ENCODE data around the gene CCR7.
"Not testable (repeated sequence)": the region's sequence is repeated elsewhere in the genome, so short reads cannot be mapped to it uniquely, and the experiment has no call there.

The CCR7 gene

DNA sequence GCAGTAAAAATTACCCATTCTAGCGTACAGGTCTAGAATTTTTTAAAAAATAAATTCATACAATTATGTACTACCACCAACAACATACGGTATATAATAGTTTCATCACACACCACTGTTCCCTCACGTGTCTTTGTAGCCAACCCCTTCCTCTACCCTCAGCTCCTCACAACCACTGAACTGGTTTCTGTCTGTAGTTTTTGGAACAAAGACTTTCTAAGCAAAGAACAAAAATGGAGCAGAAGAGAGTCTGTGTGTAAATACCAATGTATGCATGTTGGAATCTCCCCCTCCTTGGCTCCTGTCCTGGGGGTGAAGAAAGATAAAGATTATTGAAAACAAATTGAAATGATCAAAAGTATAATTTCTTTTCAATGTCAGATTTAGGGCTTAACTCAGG, 31.9 kb upstream of the CCR7 start:
- DNase-seq (ENCODE audit: low spot score): no peak

DNA sequence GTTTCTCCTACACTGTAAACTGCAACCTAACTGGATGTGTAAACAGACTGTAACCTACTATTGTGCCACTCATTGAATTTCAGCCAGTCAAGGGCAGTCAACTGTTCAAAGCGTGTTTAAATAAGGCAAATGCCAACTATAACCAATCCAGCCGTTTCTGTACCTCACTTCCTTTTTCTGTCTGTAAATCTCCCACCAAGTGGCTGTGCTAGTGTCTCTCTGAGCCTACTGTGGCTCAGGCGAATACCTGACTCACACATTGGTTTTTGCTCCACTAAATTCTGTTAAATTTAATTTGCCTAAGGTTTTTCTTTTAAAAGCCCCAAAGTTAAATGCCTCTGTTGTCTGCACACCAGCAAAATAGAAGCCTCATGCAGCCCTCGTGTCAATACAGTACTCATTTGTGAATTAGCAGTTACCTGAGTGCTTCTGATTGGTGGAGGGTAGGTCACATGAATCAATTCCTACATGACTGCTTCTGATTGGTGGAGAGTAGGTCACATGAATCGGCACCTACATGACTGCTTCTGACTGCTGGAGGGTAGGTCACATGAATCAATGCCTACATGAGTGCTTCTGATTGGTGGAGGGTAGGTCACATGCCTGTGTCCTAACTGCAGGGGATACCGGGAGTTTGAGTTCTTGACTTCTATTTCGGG, 31.1 kb upstream of the CCR7 start:
- no peak for DNase-seq (ENCODE audit: low spot score)

DNA sequence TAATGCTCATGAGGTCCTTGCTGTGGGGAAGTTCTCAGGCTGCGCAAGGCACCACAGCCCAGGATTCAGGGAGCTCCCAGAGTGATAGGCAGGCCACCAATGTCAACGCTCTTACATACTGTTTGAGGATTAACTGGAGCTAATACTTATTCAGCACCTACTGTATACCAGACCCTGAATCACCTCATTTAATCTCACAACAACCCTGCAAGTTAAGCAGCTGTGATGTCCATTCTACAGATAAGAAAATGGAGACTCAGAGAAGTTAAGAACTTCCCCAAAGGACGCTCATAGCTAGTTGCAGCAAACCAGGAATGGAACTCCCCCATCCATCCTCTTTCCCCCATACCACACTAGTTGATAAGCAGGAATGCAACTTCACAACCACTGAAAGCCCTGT, 25.5 kb upstream of the CCR7 start:
- DNase-seq (ENCODE audit: low spot score): no peak

DNA sequence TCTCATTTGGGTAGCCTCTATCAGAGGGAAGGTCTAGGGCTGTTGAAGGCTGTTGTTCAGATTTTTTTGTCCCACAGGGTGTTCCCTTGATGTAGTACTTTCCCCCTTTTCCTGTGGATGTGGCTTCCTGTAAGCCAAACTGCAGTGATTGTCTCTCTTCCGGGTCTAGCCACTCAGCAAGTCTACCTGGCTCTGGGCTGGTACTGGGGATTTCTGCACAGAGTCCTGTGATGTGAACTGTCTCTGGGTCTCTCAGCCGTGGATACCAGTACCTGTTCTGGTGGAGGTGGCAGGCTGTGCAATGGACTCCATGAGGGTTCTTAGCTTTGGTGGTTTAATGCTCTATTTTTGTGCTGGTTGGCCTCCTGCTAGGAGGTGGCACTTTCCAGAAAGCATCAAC, 23.3 kb upstream of the CCR7 start:
- DNase-seq (ENCODE audit: low spot score): no peak

DNA sequence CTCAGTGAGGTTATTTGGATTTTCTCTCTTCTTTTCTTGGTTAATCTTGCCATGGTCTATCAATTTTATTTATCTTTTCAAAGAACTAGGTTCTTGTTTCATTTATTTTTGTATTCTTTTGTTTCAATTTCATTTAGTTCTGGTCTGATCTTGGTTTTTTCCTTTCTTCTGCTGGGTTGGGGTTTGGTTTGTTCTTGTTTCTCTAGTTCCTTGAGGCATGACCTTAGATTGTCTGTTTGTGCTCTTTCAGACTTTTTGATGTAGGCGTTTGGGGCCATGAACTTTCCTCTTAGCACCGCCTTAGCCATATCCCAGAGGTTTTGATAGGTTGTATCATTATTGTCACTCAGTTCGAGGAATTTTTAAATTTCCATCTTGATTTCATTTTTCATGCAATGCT, 21.0 kb upstream of the CCR7 start:
- DNase-seq (ENCODE audit: low spot score): not testable (repeated sequence)

DNA sequence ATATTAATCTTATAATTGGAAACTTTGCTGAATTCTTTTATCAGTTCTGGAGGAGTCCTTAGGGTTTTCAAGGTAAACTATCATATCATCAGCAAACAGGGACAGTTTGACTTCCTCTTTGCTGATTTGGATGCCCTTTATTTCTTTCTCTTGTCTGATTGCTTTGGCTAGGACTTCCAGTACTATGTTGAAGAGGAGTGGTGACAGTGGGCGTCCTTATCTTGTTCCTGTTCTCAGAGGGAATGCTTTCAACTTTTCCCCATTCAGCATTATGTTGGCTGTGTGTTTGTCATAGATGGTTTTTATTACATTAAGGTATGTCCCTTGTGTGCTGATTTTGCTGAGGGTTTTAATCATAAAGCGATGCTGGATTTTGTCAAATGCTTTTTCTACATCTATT, 19.7 kb upstream of the CCR7 start:
- not testable (repeated sequence) for DNase-seq (ENCODE audit: low spot score)

DNA sequence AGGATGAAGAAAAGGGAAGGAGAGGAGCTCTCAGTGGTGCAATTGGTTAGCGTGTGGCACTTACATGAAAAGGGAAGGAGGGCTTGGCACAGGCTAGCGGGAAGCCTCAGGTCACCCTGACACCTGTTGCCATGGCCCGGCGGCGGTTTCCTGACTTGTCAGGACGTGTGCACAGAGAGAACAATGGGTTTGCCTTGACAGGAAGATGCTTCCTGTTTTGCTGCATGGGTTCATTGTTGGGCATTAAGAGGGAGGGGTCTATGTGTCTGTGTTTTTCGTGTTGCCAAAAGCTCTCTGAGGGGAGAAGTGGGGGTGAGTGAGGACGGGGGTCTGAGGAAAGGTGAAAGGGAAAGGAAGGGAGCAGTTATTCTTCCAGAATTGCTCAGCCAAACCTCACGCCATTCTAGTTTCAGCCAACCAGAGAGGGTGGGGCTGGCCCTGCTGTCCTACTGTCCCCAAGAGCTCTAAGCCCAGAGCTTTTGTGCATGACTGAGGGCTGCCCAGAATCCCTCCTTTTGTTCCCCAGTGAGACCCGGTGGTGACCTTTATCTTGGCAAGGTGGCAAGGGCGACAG, 17.1 kb upstream of the CCR7 start:
- no peak for DNase-seq (ENCODE audit: low spot score)

DNA sequence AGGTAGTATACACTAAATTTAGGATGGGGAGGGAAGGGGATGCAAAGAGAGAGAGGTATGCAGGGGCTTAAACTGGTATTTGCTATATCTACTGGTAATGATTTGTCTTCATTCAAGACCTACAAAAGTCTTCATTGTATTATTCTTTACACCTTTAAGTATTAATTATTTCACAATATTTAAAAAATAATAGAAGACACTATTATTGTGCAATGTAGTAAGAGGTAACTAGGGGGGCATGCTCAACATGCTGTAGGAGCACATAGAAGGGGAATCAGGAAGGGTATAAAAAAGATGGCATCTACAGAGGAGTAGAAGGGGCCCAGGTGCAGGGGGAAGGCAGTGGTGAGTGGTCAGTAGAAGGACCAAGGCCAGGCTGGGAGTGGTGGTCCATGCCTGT, 14.9 kb upstream of the CCR7 start:
- no peak for DNase-seq (ENCODE audit: low spot score)

DNA sequence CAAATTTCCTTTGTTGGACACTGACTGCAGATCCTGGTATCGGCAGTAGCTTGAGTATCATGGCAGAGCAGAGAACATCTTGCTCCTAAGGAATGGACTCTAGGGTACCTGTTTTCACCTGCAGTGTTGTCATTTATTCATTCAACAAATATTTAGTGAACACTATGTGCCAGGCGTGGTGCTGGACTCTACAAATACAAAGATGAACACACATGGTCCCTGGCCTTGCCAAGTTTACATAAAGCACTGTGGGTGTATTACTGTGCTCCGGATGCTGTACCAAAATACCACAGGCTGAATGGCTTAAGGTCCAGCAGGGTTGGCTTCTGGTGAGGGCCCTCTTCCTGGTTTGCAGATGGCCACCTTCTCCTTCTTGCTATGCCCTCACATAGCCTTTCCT, 14.2 kb upstream of the CCR7 start:
- DNase-seq (ENCODE audit: low spot score): no peak

DNA sequence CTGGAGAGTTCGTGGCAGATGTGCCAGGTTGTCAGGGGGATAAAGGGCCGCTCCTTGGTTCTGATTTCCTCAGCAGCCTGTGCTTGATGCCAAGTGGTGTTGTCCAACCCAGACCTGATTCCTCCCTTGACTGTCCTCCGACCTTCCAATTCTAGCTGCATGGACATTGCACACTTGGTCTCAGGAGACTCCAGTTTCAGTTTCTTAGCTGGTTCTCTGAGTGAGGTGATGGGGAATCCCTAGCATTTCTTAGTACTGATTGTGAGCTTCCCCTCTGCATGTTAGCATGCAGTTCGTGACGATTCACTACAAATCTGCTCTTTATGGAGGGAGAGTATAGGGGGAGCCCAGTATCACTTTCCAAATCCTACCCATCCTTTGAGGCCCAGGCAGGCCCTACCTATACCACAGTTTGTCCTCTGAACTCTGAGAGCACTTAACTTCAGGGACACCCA, 12.4 kb upstream of the CCR7 start:
- DNase-seq (ENCODE audit: low spot score): no peak

DNA sequence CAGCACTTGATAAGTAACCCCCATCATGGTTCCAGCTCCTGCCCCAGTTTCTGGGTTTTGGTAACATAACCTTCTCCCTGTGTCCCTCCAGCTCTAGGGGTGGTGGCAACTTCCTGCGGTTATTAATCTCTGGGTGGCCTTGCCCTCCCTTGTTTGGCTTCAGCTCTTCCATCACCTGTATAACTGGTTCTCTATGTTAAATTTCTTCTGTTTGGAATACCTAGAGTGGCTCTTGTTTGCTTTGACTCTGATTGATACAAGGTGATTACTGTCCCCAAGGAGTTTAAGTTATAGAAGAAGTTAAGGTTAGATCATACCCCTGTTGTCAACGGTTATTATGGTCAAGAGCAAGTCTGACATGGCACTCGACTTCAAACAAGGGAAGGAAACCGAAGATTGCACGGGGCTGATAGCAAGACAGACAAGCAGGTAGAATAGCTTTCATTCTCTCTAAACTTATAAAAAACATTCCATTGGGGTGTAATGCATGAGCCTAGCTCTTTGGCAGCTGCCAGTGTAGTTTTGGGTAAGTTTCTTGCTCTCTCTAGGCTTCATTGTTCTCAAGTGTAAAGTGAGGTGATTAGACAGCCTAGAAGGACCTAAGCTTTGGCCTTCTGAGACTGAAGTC, 11.0 kb upstream of the CCR7 start:
- no peak for DNase-seq (ENCODE audit: low spot score)

DNA sequence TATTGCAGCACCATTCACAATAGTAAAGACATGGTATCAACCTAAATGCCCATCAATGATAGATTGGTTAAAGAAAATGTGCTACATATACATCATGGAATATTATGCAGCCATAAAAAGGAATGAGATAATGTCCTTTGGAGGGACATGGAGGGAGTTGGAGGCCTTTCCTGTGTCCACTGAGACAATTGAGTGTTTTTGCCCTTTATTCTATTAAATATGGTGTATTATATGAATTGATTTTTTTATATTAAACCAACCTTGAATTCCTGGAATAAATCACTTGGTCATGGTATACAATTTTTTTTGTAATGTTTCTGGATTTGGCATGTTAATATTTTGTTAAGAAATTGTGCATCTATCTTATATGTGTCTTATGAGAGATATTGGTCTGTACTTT, 9.0 kb upstream of the CCR7 start:
- DNase-seq (ENCODE audit: low spot score): no peak

DNA sequence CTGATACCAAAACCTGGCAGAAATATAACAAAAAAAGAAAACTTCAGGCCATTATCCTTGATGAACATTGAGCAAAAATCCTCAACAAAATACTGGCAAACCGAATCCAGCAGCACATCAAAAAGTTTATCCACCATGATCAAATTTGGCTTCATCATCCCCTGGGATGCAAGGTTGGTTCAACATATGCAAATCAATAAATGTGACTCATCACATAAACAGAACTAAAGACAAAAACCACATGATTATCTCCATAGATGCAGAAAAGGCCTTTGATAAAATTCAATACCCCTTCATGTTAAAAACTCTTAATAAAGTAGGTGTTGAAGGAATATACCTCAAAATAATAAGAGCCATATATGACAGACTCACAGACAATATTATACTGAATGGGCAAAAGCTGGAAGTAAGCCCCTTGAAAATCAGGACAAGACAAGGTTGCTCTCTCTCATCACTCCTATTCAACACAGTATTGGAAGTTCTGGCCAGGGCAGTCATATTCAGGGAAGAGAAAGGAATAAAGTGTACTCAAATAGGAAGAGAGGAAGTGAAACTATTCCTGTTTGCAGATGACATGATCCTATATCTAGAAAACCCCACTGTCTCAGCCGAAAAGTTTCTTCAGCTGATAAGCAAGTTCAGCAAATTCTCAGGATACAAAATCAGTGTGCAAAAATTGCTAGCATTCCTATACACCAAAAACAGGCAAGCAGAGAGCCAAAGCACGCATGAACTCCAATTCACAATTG, 7.1 kb upstream of the CCR7 start:
- not testable (repeated sequence) for DNase-seq (ENCODE audit: low spot score)

DNA sequence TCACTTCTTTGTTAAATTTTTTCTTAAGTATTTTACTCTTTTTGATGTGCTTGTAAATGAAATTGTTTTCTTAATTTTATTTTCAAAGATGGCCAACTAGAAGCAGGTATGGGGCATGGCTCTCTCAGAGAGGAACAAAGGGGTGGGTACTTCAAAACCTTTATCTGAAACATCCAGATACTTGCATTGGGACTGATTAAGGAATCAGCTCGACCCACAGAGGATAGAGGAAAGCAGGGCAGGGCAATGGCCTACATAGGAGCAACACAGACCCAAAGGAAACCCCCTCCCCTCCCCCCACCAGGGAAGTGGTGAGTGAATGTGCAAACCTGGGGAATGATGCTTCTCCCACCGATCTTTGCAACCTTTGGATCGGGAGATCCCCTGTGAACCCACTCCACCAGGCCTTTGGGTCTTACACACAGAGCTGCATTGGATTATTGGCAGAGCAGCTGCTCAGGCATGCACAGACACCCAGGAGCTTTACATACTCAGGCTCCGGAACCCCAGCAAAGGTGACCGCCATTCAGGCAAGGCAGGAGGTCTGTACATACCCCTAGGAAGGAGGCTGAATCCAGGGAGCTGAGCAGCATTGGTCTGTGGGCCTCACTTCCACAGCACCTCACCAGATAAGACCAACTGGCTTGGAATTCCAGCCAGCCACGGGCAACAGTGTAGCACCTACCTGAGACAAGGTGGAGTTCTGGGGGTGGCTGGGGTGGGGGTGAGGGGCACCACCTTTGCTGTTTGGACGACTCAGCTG, 3.0 kb upstream of the CCR7 start:
- DNase-seq (ENCODE audit: low spot score): no peak

DNA sequence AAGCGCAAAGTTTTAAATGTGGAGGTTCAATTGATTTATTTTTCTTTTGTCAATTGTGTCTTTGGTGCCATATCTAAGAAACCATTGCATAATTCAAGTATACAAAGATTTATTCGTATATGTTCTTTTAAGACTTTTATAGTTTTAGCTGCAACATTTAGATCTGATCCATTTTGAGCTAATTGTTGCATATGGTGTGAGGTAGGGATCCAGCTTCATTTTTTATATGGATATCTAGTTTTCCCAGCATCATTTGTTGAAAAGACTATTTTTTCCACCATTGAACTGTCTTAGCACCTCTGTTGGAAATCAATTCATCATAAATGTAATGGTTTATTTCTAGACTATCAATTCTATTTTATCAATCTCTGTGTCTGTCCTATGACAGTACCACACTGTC, 2.1 kb upstream of the CCR7 start:
- DNase-seq (ENCODE audit: low spot score): no peak

DNA sequence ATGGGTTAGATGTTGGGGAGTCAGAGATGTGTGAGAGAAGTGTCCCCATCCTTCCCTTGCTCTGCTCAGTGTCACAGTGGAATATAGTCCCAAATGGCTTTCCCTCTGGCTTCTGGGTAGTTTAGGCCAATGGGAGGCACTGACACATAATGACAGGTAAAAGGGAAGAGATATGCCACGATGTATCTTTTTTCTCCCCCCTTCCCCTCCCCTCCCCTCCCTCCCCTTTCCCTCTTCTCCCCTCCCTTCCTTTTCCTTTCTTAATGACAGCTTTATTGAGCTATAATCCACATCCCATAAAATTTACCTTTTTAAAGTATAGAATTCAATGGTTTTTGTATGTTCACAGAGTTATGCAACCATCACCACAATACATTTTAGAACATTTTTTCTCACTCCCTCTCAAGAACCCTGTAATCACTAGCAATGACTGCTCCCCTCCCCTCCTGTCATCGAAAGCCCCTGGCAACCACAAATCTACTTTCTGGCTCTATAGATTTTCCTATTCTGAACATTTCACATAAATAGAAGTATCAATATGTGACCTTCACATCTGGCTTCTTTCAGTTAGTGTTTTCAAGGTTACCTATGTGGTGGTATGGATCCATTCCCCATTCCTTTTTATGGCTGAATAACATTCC, 617 bp upstream of the CCR7 start:
- DNase-seq (ENCODE audit: low spot score): no peak

DNA sequence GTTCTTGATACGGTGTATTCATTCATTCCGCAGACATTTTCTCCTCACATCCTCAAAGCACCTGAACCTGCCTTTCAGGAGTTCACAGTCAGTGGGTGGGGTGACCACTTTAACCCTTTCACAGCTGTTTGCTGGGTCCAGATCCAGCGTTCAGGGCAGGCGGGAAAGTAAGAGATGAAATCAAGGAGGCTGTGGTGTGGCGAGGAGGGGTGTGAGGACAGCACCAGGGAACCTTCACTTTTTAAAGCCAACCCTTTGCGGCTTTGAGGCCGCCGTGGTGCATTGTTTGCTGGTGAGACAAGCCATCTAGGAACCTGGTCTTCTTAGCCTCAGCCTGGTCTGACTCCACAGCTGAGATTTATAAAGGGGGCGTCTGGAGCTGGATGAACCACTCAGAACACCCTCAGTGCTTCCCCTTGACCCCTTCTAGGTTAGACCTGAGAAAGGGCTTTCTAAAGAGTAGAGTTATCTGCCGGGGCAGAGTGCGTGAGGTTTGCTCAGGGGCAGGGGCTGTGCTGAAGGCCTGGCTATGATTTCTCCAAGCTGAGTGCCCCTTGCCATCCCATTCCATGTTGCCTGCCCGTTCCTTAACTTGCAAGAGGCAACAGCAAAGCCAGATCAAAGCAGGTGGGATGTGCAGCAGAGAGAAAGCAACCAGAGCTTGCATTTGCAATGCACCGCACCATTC, 933 bp downstream of the CCR7 start:
- no peak for DNase-seq (ENCODE audit: low spot score)

DNA sequence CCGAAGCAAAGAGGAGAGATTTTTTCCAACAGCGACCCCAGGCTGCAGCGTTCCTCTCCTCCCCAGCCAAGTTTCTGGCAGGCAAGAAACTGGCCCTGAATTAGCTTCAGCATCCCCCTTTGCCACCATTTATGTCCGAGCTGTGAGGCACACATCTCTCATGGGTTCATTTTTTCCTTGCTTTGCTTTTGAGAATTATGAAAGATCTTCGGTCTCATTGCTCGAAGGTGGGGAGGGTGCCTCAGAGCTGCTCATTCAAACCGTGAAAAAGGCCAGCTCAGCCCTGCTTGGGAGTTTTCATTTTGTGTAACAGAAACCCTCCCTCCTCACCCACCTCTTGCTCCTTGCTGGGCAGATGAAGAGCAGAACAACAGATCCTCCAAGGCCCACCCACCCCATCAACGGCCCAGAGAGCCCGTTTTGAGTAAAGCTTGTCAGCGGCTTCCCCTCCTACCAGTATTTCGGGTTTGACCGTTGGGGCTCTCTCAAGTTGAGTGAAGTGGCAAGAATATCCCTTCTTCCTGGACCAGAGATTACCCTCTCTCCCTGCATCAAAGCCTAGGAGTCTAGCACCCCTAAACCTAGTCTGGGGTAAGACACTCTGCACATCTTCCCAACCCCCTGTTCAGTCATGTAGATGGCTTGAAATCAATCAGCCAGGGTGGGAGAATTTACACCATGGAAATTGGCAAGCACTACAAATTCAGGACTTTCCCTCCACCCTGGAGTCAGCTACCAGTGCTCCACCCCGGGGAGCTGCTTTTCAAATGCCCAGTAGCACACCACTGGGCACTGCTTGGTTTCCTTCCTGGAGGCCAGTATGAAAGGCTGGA, 1.8 kb downstream of the CCR7 start:
- no peak for DNase-seq (ENCODE audit: low spot score)

DNA sequence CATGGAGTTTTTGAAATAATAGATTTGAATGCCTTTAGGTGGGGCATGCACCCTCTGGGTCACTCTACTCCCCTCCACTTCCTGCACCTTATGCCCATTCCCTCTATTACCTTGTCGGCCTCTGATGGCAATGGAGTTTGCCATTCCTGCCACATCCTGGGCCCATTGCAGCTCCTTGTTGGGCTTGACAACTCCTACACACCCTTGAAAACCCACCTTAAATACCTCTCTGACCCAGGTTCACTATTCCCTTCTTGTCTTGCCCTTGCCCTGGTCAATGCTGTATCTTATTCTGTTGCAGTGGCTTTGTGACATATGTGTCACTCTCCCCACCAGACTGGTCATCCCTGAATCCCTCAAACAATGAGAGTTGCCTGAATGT, 2.4 kb downstream of the CCR7 start:
- no peak for DNase-seq (ENCODE audit: low spot score)

DNA sequence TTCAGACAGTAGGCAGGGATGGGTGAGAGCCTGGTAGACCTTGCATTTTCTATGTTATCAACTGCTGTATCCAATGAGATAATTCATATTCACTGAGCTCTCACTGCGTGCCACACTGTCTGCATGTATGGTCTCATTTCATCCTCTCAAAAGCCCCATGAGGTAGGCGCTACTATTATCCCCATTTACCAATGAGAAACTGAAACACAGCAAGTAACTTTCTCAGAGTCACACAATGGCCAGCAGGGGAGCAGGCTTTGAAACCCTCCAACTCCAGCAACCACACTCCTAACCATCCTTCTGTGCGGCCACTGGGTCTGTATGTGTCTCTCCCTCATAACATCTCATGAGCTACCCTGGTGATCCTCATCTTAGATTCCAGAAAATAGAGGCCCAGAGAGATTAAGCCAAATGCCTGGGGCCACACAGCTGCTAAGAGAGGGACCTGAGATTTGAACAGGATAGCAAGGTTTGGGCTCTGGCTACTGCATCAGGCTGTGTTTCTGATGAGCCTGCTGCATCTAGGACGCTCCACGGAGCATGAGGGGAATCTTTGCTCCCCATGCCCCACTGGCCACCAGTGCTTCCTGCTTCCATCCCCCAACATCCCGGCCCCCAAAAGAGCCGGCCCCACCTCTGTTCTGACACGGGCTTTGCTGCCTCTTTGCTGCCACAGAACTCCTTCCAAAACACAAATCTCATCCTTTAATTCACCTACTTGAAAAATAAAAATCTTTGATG, 3.2 kb downstream of the CCR7 start:
- no peak for DNase-seq (ENCODE audit: low spot score)
